NCI-H2171 treated with DMSO at 0.1 percent for 48 hours (cell line): ENCODE data around the gene SPAG6.
A peak's percentile ranks its signal among the peaks of the same experiment; 100 is the strongest.
"Not testable (repeated sequence)": the region's sequence is repeated elsewhere in the genome, so short reads cannot be mapped to it uniquely, and the experiment has no call there.

Experiments
- DNase-seq: peaks from one replicate; lab custom pipeline; 2025; lab: John Stamatoyannopoulos, UW

The SPAG6 gene

DNA sequence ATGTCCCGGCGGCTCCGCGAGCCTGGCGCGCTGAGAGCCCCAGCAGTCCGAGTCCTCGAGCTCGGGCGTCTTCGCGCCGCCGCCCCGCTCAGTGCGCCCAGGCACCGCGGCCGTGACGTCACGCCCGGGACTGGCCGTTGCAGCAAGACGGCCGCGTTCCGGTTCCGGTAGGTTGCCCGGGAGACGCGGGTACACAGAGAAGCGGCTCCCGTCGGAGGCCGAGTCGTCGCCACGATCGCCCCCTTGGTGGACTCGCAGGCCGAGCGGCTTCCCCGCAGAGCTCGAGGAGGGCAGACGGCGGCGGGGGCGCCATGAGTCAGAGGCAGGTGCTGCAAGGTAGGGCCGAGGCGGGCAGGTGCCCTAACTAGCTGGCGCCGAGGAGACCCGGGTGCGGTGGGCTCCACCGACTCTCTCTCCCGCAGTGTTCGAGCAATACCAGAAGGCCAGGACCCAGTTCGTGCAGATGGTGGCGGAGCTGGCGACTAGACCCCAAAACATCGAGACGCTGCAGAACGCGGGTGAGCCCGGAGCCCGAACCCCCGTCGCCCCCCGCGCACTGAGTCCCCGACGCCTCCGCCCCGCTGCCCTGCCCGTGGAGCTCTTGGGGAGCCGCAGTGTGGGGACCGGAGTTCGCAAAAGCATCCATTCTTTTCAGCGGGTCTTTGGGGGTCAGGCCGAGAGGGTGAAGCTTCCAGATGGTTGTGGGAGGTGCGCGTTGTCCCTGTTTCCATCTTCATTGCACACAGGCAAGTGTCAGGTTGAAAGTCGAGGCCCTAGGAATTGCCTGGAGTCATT, at the start of gene SPAG6:
Gene SPAG6, plus strand, starts transcription at position 196 of the 795 bp plus-strand sequence. Its CDS starts 116 bp downstream, at position 312.
- DNase-seq, result no peak

DNA sequence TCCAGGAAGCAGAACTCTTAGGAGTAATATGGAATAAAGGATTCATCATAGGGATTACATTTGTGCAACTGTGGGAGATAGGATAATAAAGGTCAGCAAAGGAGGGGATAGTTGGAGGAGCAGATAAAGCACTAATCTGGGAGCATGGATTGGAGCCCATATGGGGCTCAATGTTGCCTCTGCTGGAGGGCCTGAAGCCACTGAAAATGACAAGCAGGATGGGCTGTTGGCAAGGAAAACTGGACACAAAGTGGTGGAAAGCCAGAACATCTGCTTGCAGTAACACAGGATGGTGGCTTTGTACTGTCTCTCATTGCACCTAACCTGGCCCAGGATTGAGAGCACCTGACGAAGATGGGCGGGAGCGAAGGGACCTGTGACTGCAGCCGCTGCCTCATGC, 44.1 kb upstream of the SPAG6 start:
- no peak for DNase-seq

DNA sequence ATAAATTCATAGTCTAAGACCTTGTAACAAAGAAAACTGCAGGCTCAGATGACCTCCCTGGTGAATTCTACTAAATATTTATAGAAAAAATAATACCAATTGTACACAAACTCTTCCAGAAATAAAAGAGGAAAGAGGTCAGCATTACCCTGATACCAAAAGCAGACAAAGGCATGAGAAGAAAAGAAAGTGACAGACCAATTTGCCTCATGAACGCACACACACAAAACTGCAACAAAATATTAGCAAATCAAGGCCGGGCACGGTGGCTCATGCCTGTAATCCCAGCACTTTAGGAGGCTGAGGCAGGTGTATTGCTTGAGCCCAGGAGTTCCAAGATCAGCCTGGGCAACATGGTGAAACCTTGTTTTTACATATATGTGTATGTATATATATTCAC, 41.8 kb upstream of the SPAG6 start:
- no peak for DNase-seq

DNA sequence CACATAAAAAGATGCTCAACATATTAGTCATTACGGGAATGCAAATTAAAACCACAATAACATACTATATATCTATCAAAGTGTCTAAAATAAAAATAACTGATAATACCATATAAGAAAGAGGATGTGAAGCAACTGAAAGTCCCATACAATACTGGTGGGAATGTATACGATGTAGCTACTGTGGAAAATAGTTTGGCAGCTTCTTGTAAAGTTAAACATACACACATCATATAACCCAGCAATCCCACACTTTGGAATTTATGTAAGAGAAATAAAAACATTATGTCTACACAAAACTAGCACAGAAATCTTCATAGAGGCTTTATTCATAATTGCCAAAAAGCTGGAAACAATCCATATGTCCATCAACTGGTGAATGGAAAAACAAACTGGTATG, 39.6 kb upstream of the SPAG6 start:
- no peak for DNase-seq

DNA sequence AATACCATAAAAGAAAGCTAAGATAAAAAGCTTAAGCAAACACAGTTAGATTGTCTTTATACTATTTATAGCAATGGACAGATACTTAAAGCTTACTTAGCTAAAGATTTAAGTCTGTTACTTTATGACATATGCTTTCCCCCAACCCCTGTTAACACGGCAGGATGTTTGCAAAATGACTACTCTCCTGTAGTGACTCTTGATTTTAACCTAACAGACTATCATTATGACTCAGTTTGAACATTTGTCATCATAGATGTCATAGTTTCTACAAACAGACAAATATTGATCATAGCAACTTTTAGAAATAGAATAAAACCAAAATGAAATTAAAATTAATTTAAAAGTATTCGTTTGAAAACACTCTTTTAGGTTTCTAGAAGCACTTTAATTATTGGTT, 36.9 kb upstream of the SPAG6 start:
- no peak for DNase-seq

DNA sequence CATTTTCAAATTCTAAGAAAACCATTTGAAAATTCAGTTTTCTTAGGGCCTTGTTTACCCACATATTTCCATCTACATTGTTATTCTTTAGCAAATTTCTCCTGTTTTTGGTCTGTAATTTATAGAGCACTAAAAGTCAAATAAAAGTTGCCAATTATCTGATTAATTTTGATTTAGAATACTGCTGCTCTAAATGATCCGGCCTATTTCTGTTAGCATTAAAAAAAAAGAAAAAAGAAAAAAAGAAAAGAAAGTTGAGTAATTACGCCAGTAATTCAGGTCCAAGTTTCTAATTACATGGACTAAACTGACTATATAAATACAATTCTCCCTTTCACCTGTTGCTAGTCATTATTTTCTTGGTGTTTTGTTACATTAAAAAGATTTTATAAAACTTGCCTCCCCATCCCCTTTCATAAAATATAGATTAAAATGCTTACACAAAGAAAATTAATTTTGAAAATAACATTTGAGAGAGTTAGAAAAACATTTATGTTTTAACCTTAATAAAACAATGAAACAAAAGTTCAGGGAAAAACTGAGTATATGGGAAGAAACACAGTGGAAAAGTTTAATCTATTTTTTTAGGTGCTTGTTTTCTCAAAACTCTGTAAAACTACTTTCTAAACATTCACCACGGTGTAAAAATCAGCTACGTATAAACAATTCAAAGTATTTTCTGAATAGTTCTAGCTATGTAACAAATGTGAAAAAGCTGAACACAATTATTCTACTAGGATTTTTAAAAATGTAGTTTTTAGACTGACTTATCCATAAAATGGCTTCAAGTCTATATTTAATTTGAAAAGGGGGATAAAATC, 35.9 kb upstream of the SPAG6 start:
- DNase-seq, result no peak

DNA sequence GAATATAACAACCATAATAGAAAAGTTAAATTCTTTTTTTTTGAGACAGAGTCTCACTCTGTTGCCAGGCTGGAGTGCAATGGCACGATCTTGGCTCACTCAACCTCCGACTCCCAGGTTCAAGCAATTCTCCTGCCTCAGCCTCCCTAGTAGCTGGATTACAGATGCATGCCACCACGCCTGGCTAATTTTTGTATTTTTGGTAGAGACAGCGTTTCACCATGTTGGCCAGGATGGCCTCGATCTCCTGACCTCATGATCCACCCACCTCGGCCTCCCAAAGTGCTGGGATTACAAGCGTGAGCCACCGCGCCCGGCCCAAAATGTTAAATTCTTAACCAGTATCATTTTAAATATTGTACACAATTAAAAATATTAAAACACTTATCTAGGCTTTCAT, 35.3 kb upstream of the SPAG6 start:
- not testable (repeated sequence) for DNase-seq

DNA sequence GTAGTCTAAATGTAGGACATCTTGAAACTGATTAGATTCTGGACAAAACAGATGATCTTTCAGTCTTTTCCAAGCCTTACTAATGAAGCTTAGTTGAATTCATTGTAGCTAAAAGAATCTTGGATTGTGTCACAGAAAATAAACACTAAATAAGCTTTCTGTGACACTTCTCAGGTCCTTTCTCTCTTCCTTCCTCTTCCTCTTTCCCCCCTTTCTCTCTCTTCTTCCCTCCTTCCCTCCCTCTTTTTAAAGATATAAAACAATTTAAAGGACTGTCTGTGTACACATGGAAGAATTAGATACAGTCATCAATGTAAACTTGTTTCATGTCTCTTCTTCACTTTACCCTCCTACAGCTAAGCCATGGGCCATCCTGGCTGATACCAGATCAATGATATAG, 34.4 kb upstream of the SPAG6 start:
- DNase-seq, result no peak

DNA sequence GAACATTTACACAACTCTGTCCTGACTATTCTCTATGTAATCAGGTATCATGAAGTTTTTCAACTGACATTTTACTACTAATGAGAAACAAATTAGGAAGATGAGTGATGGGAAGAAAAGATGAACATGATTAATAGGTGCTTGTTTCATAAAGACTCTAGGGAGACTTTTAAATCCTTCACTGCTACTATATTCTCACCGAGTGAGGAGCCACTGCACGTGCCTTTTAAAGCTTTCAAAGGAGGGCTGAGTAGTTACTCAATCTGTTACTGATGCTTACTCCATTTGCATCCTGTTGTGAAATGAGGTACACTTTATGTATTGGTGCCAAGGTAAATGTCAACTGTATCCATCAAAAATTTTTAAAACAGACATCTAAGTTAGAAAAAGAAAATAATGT, 30.4 kb upstream of the SPAG6 start:
- DNase-seq, result no peak

DNA sequence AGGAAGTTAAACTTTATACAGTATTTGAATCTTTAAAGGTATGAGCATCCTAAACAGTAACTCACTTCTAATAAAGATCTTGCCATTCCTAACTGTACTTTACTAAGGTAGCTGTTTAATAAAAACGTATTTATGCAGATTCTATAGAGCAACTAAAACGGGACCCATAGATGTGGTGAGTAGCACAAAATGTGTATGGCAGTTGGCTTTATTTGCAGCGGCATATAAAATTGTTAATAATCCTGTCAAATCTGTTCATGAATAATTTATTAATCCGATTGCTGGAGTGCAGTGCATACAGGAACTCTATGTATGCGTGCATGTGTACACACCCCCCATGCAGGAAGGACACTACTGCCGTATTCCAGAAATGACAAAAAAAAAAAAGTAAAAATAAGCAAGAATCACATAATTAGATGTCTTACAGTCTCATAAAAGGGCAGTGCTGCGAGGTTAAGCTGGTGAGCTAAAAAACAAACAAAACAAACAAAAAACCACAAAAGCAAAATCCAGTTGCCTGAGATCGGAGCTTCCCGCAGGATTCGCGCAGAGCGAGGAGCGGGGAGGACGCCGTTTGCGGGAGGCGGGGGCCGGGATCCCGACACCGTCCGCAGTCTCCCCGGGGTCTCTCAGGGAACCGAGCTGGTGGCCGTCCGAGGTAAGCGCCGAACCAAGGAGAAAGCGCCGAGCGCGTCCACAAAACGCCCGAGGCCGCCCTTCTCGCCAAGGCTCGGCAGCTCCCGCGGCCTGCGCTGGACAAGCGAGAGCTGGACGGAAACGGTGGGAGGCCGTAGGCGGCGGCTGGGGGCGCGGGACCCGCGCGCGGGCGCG, 29.6 kb upstream of the SPAG6 start:
- DNase-seq, result peak; percentile 50

DNA sequence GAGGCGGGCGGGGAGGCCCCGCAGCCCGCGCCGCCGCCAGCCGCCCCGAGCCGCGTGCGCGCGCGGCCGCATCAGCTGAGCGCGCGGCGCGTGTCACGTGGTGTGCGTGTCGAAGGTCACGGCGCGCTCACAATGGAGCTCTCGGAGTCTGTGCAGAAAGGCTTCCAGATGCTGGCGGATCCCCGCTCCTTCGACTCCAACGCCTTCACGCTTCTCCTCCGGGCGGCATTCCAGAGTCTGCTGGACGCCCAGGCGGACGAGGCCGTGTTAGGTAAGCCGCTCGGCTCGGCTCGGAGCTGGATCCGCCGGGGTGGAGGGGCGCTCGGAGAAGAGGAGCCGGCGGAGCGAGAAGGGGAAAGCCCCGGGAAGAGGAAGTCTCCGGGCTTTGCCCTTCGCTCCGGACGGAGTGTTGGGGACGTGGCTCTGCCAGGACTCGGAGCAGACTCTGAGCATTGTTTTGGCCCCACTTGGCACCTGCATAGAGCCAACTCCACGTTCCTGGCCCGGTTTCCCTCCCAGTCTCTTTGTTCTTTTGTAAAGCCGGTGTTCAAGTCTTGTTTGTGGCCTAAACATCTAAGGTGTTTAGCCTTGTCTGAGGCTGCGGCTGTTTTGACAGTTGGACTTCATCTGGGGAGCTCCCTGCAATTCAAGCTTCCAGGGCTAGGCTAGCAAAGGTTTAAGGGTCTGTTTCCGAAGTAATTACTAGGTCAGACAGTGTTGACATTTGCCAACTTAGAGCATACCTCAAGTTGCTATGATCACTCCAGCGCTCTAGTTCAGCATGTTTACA, 28.8 kb upstream of the SPAG6 start, which contains the start of gene COMMD3:
Gene COMMD3, plus strand, starts transcription at position 103 of the 790 bp plus-strand sequence. Its CDS starts 30 bp downstream, at position 133.
- DNase-seq, result peak; percentile 72

DNA sequence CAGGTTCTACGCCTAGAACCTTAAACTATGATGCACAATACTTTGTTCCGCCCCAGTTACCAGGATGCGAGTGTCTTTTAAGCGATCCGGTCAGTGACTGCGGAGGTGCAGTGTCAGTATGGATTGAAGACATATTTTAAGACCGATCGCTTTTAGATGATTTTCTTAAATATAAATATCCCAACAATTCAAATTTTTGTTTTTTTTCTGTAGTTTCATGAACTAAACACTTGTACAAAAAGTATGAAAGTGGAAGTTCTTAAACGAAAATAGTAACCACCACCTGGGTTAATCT, 28.3 kb upstream of the SPAG6 start:
- no peak for DNase-seq

DNA sequence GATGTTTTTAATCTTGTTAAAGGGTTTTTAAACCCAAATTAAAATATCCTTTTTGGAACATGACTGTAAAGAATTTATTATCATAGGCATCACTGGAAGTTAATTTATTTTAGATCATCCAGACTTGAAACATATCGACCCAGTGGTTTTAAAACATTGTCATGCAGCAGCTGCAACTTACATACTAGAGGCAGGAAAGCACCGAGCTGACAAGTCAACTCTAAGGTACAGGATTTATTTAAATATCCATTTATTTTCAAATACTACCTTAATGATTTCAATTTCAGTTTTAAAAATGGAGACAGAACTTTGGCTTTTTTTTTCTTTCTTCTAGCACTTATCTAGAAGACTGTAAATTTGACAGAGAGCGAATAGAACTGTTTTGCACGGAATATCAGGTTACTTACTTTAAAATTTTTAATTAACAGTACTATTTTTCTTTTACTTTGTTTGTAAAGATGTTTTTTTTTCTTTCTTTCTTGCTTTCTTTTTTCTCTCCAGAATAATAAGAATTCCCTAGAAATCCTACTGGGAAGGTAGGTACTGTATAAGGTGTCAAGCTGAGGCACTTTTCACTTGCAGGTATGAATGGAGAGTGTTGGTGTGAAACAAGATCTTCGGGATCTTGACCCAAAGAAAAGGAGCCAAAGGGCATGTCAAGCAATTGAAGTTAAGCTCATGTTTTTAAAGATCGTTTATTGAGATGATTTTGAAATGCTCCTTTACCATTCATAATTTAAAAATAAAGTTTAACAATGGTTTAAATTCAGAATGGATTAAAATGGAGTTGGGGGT, 27.3 kb upstream of the SPAG6 start:
- no peak for DNase-seq

DNA sequence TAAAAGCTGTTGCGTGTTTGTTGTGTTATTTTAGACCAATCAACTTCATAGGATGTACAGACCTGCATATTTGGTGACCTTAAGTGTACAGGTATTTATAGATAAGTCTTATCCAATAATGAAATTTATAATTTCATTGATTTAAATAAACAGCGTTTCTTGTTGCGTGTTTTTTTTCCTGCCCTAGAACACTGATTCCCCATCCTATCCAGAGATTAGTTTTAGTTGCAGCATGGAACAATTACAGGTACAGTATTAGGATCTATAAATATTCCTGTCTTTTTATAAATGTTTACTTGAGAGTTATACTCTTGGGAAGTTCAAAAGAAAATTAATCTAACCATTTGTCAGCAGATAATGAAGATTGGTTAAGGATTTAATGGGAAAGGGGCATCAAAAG, 26.5 kb upstream of the SPAG6 start:
- DNase-seq, result no peak

DNA sequence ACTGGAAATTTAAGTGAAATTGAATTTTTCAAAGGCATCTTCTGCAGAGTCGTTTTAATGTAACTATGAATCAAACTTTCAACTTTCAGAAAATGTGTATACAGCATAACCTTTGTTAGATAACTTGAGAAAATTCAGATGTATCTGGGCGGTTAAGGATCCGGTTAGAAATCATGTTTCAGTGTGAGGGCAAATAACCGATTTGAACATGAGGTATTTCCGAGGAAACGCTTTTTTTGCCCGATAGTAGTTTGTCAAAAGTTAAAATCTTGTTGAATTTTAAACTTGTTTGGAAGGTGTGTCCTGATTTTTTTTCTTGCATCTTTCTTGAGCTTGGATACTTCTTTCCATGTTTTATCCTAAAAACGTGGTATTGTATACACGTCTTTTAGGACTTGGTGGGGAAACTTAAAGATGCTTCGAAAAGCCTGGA, 25.7 kb upstream of the SPAG6 start:
- no peak for DNase-seq

DNA sequence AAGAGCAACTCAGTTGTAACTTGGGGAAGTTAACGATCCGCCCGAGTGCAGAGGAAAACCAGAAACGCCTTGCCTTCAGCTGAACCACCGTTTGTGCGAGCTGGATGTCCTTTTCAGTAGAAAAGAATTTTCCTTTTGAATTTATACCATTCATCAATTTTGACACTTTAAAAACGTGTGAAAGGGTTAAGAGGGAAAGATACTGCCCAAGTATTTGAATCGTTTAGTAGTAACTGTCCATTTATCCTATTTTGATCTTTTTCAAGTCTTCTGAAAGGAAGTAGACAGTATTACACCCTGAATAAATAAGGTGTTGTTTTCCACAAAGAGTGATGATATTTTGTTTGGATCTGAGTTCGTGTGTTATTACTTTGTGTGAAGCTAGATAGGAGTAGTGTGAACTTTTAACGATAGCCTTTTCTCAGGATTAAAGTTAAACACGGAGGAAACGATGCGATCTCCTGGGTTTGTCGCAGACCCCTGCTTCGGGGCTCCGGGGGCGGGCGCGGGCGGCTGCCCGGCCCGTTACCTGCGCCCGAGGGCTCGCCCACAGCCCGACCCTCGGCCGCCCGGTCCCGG, 25.2 kb upstream of the SPAG6 start:
- DNase-seq, result peak; percentile 16

DNA sequence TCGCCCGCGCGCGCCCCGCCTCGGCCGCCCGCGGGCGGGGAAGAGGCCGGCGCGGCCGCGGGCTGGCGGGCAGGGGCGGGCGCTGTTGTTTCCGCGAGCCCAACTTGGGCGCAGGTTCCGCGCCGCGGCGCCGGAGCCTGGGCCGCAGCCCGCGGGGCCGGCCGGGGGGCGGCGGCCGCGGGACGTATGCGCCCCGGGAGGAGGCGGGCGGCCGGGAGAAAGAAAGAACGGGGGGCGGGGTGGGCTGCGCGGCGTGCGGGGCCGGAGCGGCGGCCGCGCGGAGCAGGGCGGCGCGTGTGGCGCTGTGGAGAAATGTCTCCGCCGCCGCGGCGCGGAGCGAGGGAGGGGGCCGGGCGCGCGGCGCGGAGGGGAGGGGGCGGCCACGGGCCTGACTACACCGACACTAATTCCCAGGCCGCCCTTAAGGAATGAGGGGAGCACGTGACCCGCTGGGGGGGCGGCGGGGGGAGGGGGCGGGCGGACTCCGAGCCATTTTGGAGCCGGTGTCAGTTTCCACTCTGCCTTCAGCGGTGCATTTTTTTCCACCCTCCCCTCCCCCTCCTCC, 24.6 kb upstream of the SPAG6 start, which contains the start of gene BMI1:
Gene BMI1, plus strand, starts transcription at position 509 of the 565 bp plus-strand sequence. CDS start 5,351 bp downstream, outside the sequence.
- DNase-seq, result peak; percentile 64

DNA sequence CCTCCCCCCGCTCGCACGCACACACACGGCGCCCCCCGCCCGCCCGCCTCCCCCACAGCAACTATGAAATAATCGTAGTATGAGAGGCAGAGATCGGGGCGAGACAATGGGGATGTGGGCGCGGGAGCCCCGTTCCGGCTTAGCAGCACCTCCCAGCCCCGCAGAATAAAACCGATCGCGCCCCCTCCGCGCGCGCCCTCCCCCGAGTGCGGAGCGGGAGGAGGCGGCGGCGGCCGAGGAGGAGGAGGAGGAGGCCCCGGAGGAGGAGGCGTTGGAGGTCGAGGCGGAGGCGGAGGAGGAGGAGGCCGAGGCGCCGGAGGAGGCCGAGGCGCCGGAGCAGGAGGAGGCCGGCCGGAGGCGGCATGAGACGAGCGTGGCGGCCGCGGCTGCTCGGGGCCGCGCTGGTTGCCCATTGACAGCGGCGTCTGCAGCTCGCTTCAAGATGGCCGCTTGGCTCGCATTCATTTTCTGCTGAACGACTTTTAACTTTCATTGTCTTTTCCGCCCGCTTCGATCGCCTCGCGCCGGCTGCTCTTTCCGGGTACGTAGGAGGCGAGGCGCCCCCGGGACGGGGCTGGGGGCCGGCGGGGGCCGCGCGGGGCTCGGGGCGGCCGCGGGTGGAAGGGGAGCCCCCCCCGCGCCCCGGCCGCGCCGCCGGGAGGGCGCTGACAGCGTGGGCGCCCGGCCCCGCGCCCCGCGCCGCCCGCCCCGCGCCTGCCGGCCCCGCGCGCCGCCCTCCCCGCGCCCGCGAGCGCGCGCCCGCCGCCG, 24.0 kb upstream of the SPAG6 start:
- DNase-seq, result peak; percentile 37
